Heart left ventricle (tissue), 13 donors: ENCODE results near the gene EXOC5.

ENCODE experiments used
- POLR2A ChIP-seq, 2 donors: fragments of 450-650 bp; IDR thresholded peaks; one replicate each; pipeline ENCODE4 v1.6.1; 2017; ENCODE audit warnings: antibody characterized with exemption in 2 of 2, mild to moderate bottlenecking in 2 of 2, moderate library complexity in 2 of 2
- TF ChIP-seq, protein P1 (sequence below), 12 donors: fragments of 200-600 bp; sonication (generic) in 4 of 12; IDR thresholded peaks; one replicate each; pipeline versions ENCODE4 v1.5.0 to v1.8.0; 2018 to 2022; ENCODE audit warnings: antibody characterized with exemption in 12 of 12, mild to moderate bottlenecking in 5 of 12
- donor health status: ischemic (EF 13 %, LVEDD 7.1; RV severe dilation, severe dysfunction).
- donor health status: DM: no; HTN: yes; CAD: no.
- donor health status: DM: no; HTN: no; CAD: no.
- donor health status: ischemic (EF 25% LVEDD 6.9; RV normal size, moderate dysfunction).
- donor health status: ischemic (EF 25% LVEDD 5.7; RV mildly dilated, moderate dysfunction).
- donor health status: ischemic (EF 35%, LVEDD 5.7; RV mildly dilated, moderate dysfunction).
- donor health status: nonischemic (EF 11% LVEDD 7.7; RV severe dilation, severe dysfunction).
- donor health status: DM: yes; HTN: yes; CAD: no.
- donor health status: PGD.
- donor health status: ischemic (EF 29% LVEDD 5.4; RV normal size, mild dysfunction).
- donor health status: nonischemic (EF 23%, LVEDD 6.1; RV moderate dilation, normal function).

DNA sequence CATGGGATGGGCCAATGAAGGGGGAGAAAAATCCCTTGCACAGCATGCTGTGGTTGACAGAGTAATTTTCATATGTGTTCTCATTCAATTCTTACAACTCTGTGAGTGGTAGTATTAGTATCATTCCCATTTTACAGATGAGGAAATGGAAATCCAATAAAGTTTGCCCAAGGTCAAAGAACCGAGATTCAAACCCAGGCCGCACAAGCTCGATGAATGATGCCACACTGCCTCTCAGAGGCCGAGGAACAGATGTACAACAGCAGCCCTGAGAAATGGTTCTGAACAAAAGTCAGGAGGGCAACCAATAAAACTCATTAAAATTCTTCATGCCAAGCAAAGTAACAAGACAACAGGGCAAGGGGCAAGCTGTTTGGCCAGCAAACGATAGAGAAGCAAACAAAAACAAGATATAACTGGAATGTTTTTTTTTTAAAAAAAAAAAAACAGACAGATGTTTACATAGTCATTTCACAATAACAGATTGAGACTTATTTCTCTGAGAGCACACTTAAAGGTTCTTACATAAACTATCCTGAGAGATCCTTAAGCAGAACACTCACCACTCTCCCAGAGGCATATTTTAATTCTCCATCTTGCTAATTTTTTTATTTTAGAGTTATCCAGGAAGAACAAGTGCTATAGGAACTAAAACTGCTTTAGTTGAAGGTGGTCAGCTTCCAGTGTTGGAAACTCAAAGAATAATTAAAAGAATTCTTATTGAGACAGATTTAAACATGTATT lies 85.8 kb downstream of the EXOC5 start:
- no peak for TF ChIP-seq POLR2A (IDR thresholded peaks at IDR 0.05)
- TF ChIP-seq, protein P1, sequence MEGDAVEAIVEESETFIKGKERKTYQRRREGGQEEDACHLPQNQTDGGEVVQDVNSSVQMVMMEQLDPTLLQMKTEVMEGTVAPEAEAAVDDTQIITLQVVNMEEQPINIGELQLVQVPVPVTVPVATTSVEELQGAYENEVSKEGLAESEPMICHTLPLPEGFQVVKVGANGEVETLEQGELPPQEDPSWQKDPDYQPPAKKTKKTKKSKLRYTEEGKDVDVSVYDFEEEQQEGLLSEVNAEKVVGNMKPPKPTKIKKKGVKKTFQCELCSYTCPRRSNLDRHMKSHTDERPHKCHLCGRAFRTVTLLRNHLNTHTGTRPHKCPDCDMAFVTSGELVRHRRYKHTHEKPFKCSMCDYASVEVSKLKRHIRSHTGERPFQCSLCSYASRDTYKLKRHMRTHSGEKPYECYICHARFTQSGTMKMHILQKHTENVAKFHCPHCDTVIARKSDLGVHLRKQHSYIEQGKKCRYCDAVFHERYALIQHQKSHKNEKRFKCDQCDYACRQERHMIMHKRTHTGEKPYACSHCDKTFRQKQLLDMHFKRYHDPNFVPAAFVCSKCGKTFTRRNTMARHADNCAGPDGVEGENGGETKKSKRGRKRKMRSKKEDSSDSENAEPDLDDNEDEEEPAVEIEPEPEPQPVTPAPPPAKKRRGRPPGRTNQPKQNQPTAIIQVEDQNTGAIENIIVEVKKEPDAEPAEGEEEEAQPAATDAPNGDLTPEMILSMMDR (IDR thresholded peaks at IDR 0.05): no peak
